ENCODE measurements around the gene CDX2. TPM values are rescaled to one million over a fixed set of nuclear protein-coding genes. Genes with fewer than 3 reads are reported as not detected.

The CDX2 gene
- total RNA-seq, 4 donors from 2014 or later: not detected

- H3K4me3 ChIP-seq (ENCODE audit: low read depth, poor library complexity, severe bottlenecking): no peak overlapping the region
- TF ChIP-seq CTCF (IDR thresholded peaks at IDR 0.05): no peak
- no peak for TF ChIP-seq POLR2A (IDR thresholded peaks at IDR 0.05)
- no peak for DNase-seq (ENCODE audit: low spot score in 2 of 2)
- WGBS, 2 donors: 3% methylated on average over 45 of the region's 48 CpGs
- intact Hi-C loops (cut with DNase I; ENCODE audit: low total_unique reads): no loop called here
Measured at GRCh38 chr13:27928805-27929753, 40.0 kb downstream of the CDX2 start.

- intact Hi-C loops (cut with DNase I; ENCODE audit: low total_unique reads): no loop called here
- H3K4me3 ChIP-seq (ENCODE audit: low read depth, poor library complexity, severe bottlenecking): no peak overlapping the region
- 4 to 8% methylated on average over 14 to 26 of the region's 26 CpGs for WGBS, 2 donors
- TF ChIP-seq CTCF (IDR thresholded peaks at IDR 0.05): no peak
- TF ChIP-seq POLR2A (IDR thresholded peaks at IDR 0.05): no peak
- no peak for DNase-seq (ENCODE audit: low spot score in 2 of 2)
Measured at GRCh38 chr13:27928353-27928804, 40.7 kb downstream of the CDX2 start.

GRCh38 chr13:27927444-27928352, 41.4 kb downstream of the CDX2 start:
- DNase-seq (ENCODE audit: low spot score in 2 of 2): peak in 1 of 2 donors; percentile 77
- WGBS, 2 donors: 2 to 5% methylated on average over 48 to 49 of the region's 53 CpGs
- TF ChIP-seq CTCF (IDR thresholded peaks at IDR 0.05) (no peak), POLR2A (IDR thresholded peaks at IDR 0.05) (no peak)
- H3K4me3 ChIP-seq (ENCODE audit: low read depth, poor library complexity, severe bottlenecking): no peak overlapping the region
- intact Hi-C loops (cut with DNase I; ENCODE audit: low total_unique reads): no loop called here

GRCh38 chr13:27926644-27927434, 42.3 kb downstream of the CDX2 start:
- intact Hi-C loops (cut with DNase I; ENCODE audit: low total_unique reads): no loop called here
- no peak for DNase-seq (ENCODE audit: low spot score in 2 of 2)
- TF ChIP-seq POLR2A (IDR thresholded peaks at IDR 0.05) (no peak), CTCF (IDR thresholded peaks at IDR 0.05) (no peak)
- 3 to 4% methylated on average over 35 of the region's 35 CpGs for WGBS, 2 donors
- H3K4me3 ChIP-seq (ENCODE audit: low read depth, poor library complexity, severe bottlenecking): no peak overlapping the region

All from lower leg skin (tissue), 4 donors.